WTC11 (cell line): ENCODE measurements around the gene IRF2BP1. TPM values are rescaled to one million over a fixed set of nuclear protein-coding genes. Genes with fewer than 3 reads are reported as not detected.

ENCODE experiments used
- ATAC-seq: fragments of 200-7000 bp; cut with Tn5 transposase; 2 replicates; pipeline ENCODE4 v1.10.0; 2021; ENCODE audit warnings: mild to moderate bottlenecking, moderate library complexity
- CTCF ChIA-PET: fragments of 300-600 bp; sonication (Branson Sonifier 250); formaldehyde crosslinking; loops from one replicate; lab custom pipeline; 2021; ENCODE audit warnings: antibody characterized with exemption; lab: Charles Lee
- POLR2A ChIA-PET: fragments of 350-600 bp; sonication (Branson Sonifier 250); formaldehyde crosslinking; loops from one replicate; lab custom pipeline; 2021; ENCODE audit warnings: antibody characterized with exemption; lab: Charles Lee
- DNase-seq: peaks from one replicate; pipeline ENCODE4 v3.0.0; 2021; ENCODE audit warnings: low spot score
- H3K27ac Mint-ChIP-seq: 2 replicates; pipeline ENCODE4 v1.8.0; 2021; ENCODE audit warnings: mixed read lengths
- H3K27me3 Mint-ChIP-seq: 2 replicates; pipeline ENCODE4 v1.8.0; 2021; ENCODE audit warnings: low read depth, mild to moderate bottlenecking, moderate library complexity, mixed read lengths
- H3K36me3 Mint-ChIP-seq: 2 replicates; pipeline ENCODE4 v1.8.0; 2021; ENCODE audit warnings: mixed read lengths
- H3K4me1 Mint-ChIP-seq: 2 replicates; pipeline ENCODE4 v1.8.0; 2022; ENCODE audit warnings: mixed read lengths
- H3K4me3 Mint-ChIP-seq: 2 replicates; pipeline ENCODE4 v1.8.0; 2021; ENCODE audit warnings: mild to moderate bottlenecking, moderate library complexity, mixed read lengths
- H3K9me3 Mint-ChIP-seq: 2 replicates; pipeline ENCODE4 v1.8.0; 2021; ENCODE audit warnings: mixed read lengths
- AFF4 ChIP-seq: sonication (generic); formaldehyde crosslinking; IDR thresholded peaks from 2 replicates; pipeline ENCODE4 v1.8.1; 2023; ENCODE audit warnings: mild to moderate bottlenecking, missing genetic modification reagents, borderline replicate concordance
- CDX4 ChIP-seq: fragments of 250-450 bp; sonication (Bioruptor Pico); IDR thresholded peaks from 2 replicates; pipeline ENCODE4 v1.9.0; 2021; ENCODE audit warnings: moderate library complexity, mild to moderate bottlenecking, inconsistent platforms, borderline replicate concordance
- CREB1 ChIP-seq: sonication (generic); formaldehyde crosslinking; IDR thresholded peaks from 2 replicates; pipeline ENCODE4 v1.8.0; 2023; ENCODE audit warnings: mild to moderate bottlenecking, missing genetic modification reagents
- E2F4 ChIP-seq: sonication (generic); formaldehyde crosslinking; IDR thresholded peaks from 2 replicates; pipeline ENCODE4 v1.8.1; 2022; ENCODE audit warnings: low read depth, mild to moderate bottlenecking, moderate library complexity, missing genetic modification reagents, borderline replicate concordance
- ERG ChIP-seq: fragments of 250-450 bp; sonication (Bioruptor Pico); IDR thresholded peaks from 2 replicates; pipeline ENCODE4 v1.8.0; 2021; ENCODE audit warnings: mild to moderate bottlenecking
- ESRRA ChIP-seq: sonication (generic); formaldehyde crosslinking; IDR thresholded peaks from 2 replicates; pipeline ENCODE4 v1.8.1; 2022; ENCODE audit warnings: mild to moderate bottlenecking, missing genetic modification reagents, borderline replicate concordance
- NFE2L1 ChIP-seq: sonication (generic); formaldehyde crosslinking; IDR thresholded peaks from 2 replicates; pipeline ENCODE4 v1.8.1; 2023; ENCODE audit warnings: missing genetic modification reagents
- PRRX2 ChIP-seq: fragments of 250-450 bp; sonication (Bioruptor Pico); IDR thresholded peaks from 2 replicates; pipeline ENCODE4 v1.8.0; 2021; ENCODE audit warnings: mild to moderate bottlenecking
- RORB ChIP-seq: fragments of 250-450 bp; sonication (Bioruptor Pico); IDR thresholded peaks from 2 replicates; pipeline ENCODE4 v1.9.0; 2021; ENCODE audit warnings: mild to moderate bottlenecking
- TEAD4 ChIP-seq: sonication (generic); formaldehyde crosslinking; IDR thresholded peaks from 2 replicates; pipeline ENCODE4 v1.8.0; 2022; ENCODE audit warnings: mild to moderate bottlenecking, missing genetic modification reagents
- ZNF317 ChIP-seq: sonication (generic); formaldehyde crosslinking; IDR thresholded peaks from 2 replicates; pipeline ENCODE4 v1.8.1; 2023; ENCODE audit warnings: low read depth, mild to moderate bottlenecking, moderate library complexity, missing genetic modification reagents, borderline replicate concordance
- ZNF416 ChIP-seq: fragments of 250-450 bp; sonication (Bioruptor Pico); IDR thresholded peaks from 2 replicates; pipeline ENCODE4 v1.9.0; 2021; ENCODE audit warnings: mild to moderate bottlenecking, inconsistent platforms
- total RNA-seq: library from RNA; stranded (reverse); gene quantifications from 3 replicates; pipeline ENCODE4 v1.2.3, GENCODE V29; 2021
- TF ChIP-seq, protein P1 (sequence below): sonication (generic); formaldehyde crosslinking; IDR thresholded peaks from 2 replicates; pipeline ENCODE4 v1.8.1; 2022; ENCODE audit warnings: mild to moderate bottlenecking, moderate library complexity, missing genetic modification reagents
- TF ChIP-seq, protein P2 (sequence below): sonication (generic); formaldehyde crosslinking; IDR thresholded peaks from 2 replicates; pipeline ENCODE4 v1.8.0; 2023; ENCODE audit warnings: missing genetic modification reagents, mild to moderate bottlenecking, borderline replicate concordance
- TF ChIP-seq, protein P3 (sequence below): sonication (generic); formaldehyde crosslinking; IDR thresholded peaks from 2 replicates; pipeline ENCODE4 v1.8.1; 2022; ENCODE audit warnings: low read depth, missing genetic modification reagents, borderline replicate concordance

IRF2BP1 gene
- total RNA-seq, 1 experiment from 2014 or later, result 30.3 TPM

- no peak for DNase-seq
- CTCF ChIA-PET, result interaction anchor here (1.1 kb wide), 1 partner anchor 33 kb away, joined by 3 read pairs; no protein-coding TSS in a partner anchor
- POLR2A ChIA-PET, result interaction anchor here (0.6 kb wide), 1 partner anchor 15 kb away, joined by 3 read pairs; no protein-coding TSS in a partner anchor
- Mint-ChIP-seq H3K4me1 (peaks cover 18% of the 10 kb centered on the region; the same call in 1 of the 2 replicates), H3K36me3 (no peaks in the 10 kb centered on the region), H3K4me3 (no peak overlapping the region), H3K27ac (no peak overlapping the region), H3K9me3 (no peaks in the 10 kb centered on the region), H3K27me3 (peaks cover 81% of the 10 kb centered on the region)
- TF ChIP-seq E2F4 (CRISPR knock-in tag) (no peak), ZNF317 (no peak)
- no peak for ATAC-seq
These were observed 47.8 kb upstream of the IRF2BP1 start for GRCh38 chr19:45933759-45934158.

GRCh38 chr19:45931055-45931454 lies 45.1 kb upstream of the IRF2BP1 start:
- Mint-ChIP-seq H3K36me3 (no peaks in the 10 kb centered on the region), H3K4me3 (no peak overlapping the region), H3K9me3 (no peaks in the 10 kb centered on the region), H3K4me1 (peaks cover 21% of the 10 kb centered on the region), H3K27ac (no peak overlapping the region), H3K27me3 (peaks cover 83% of the 10 kb centered on the region)
- ATAC-seq (no peak), DNase-seq (no peak)
- TF ChIP-seq, protein P1, sequence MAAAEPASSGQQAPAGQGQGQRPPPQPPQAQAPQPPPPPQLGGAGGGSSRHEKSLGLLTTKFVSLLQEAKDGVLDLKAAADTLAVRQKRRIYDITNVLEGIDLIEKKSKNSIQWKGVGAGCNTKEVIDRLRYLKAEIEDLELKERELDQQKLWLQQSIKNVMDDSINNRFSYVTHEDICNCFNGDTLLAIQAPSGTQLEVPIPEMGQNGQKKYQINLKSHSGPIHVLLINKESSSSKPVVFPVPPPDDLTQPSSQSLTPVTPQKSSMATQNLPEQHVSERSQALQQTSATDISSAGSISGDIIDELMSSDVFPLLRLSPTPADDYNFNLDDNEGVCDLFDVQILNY, result no peak
- TF ChIP-seq RORB (CRISPR knock-in tag) (no peak), ZNF416 (no peak), NFE2L1 (CRISPR knock-in tag) (no peak), PRRX2 (CRISPR knock-in tag) (no peak), ERG (CRISPR knock-in tag) (no peak), TEAD4 (no peak), ESRRA (no peak), CREB1 (CRISPR knock-in tag) (no peak), AFF4 (no peak), CDX4 (CRISPR knock-in tag) (no peak)
- TF ChIP-seq, protein P2, sequence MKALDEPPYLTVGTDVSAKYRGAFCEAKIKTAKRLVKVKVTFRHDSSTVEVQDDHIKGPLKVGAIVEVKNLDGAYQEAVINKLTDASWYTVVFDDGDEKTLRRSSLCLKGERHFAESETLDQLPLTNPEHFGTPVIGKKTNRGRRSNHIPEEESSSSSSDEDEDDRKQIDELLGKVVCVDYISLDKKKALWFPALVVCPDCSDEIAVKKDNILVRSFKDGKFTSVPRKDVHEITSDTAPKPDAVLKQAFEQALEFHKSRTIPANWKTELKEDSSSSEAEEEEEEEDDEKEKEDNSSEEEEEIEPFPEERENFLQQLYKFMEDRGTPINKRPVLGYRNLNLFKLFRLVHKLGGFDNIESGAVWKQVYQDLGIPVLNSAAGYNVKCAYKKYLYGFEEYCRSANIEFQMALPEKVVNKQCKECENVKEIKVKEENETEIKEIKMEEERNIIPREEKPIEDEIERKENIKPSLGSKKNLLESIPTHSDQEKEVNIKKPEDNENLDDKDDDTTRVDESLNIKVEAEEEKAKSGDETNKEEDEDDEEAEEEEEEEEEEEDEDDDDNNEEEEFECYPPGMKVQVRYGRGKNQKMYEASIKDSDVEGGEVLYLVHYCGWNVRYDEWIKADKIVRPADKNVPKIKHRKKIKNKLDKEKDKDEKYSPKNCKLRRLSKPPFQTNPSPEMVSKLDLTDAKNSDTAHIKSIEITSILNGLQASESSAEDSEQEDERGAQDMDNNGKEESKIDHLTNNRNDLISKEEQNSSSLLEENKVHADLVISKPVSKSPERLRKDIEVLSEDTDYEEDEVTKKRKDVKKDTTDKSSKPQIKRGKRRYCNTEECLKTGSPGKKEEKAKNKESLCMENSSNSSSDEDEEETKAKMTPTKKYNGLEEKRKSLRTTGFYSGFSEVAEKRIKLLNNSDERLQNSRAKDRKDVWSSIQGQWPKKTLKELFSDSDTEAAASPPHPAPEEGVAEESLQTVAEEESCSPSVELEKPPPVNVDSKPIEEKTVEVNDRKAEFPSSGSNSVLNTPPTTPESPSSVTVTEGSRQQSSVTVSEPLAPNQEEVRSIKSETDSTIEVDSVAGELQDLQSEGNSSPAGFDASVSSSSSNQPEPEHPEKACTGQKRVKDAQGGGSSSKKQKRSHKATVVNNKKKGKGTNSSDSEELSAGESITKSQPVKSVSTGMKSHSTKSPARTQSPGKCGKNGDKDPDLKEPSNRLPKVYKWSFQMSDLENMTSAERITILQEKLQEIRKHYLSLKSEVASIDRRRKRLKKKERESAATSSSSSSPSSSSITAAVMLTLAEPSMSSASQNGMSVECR (CRISPR knock-in tag), result no peak
- TF ChIP-seq, protein P3, sequence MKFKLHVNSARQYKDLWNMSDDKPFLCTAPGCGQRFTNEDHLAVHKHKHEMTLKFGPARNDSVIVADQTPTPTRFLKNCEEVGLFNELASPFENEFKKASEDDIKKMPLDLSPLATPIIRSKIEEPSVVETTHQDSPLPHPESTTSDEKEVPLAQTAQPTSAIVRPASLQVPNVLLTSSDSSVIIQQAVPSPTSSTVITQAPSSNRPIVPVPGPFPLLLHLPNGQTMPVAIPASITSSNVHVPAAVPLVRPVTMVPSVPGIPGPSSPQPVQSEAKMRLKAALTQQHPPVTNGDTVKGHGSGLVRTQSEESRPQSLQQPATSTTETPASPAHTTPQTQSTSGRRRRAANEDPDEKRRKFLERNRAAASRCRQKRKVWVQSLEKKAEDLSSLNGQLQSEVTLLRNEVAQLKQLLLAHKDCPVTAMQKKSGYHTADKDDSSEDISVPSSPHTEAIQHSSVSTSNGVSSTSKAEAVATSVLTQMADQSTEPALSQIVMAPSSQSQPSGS (CRISPR knock-in tag), result no peak
- ChIA-PET CTCF (interaction anchor here (0.8 to 2.6 kb wide), 6 partner anchors 9 to 146 kb away, joined by 3 to 9 read pairs (median 4); partner anchors contain the start of gene NOVA2), POLR2A (interaction anchor here (0.9 kb wide), 1 partner anchor 86 kb away, joined by 3 read pairs; no protein-coding TSS in a partner anchor)
